ENCODE data around the gene PREX1.
A peak's percentile ranks its signal among the peaks of the same experiment; 100 is the strongest.
"Not testable (repeated sequence)": the region's sequence is repeated elsewhere in the genome, so short reads cannot be mapped to it uniquely, and the experiment has no call there.

The PREX1 gene

DNA sequence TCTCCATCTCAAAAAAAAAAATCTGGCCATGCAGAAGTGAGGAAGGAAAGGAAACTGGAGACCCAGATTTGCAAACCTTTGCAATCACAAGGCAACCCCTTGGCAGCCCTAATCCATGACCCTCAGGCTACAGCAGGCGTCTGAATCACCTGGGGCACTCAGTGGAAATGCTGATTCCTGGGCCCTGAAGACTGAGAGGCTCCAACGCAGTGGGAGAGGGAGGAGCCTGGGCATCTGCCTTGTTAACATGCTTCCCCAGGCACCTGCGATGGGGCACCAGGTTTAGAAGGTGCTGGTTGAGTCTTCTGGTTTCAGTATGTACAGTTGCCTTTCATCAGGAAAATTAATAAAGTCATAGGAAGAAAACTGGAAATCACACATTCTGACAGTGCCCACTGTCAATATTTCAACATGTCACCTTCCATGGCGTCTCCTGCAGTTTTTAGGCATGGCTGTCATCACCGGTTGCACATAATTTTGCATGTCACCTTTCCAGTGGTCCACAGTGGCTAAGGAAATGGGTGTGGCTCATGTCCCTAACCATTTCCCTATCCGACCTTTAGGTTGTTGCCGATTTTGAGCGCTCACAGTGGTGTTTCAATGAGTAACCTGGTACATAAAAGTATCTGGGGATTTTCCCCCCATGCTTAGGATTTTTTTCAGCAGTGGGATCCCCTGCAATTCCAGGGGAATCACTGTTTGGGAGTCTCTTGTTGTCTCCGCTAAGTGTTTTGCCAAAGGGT, 56.9 kb downstream of the PREX1 start:
- DNase-seq, result no peak

DNA sequence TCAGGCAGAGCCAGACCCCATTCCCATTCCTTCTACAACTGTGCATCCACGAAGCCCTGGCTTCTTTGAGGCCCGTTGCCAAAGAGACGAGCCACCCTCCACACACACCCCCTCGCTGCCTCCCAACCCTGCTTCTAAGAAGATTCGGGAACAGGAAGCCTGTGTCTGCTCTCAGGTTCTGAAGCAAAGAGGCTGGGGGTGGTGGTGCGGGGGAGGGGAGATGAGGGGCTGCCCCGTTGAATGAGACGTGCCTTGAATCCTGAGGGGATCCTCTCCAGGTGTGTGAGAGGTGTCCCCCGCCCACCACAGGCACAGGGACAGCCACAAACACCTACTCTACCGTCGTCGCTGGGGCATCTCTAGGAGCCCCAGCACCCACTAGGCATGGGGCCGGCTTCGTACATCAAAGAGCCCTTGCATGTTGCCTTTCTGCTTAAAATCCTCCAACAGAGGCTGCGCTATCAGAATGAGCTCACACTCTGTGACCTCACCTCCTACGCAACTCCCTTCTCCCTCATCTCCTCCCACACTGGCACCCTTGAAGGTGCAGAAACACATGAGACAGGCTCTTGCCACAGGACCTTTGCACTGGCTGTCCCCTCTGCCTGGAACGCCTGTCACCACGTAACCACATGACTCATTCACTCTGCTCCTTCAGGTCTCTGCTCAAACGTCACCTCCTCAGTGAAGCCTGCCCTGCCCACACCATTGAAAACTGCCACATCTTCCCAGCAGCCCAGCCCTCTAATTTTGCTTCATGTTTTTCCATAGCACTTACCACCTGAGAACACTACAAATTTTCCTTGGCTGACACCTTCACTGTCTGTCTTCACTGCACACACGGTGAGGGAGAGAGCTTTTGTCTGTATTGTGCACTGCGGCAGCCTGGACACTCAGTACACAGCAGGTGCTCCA, 58.5 kb downstream of the PREX1 start:
- no peak for DNase-seq

DNA sequence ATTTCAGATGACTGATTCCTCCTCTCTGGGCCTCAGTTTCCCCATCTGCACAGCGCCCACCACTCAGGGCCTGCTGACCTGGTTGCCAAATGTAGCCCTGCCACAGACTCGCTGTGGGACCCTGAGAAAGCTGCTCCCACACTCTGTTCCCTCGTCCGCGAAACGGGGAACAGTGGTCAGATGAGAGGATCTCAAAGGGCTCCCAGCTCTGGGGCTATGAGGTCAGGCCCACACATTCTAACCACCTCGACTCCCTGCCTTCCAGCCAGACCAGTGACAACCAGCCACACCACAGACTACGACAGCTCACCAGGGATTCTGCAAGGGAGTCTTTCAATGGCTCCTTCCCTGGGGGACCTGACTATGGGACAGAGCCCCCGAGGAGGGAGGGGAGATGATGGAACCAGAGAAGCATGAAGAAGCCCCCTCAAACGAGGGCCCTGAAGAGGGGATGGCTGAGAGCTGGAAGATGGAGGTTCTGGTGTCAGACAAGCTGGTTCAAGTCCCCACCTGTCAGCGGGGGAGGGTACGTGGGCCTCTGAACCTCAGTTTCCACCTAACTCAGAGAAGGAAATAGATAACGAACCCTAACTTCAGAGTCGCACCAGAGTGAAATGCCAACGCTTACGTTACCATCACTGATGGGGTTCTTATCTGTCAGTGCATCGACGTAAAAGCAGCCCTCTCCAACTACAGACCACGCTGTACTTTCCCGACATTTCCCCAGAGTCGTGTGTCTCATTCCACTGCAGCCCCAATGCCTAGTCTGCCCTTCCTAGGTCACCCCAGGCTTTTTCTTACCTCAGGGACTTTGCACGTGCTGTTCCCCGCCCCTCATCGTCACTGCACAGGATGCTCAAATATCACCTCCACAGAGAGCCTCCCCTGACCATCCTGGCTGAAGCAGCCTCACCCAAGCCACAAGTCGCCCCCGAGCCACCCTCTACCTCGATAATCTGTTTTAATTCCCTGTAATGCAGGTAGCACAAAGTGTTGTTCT, 60.5 kb downstream of the PREX1 start:
- no peak for DNase-seq

DNA sequence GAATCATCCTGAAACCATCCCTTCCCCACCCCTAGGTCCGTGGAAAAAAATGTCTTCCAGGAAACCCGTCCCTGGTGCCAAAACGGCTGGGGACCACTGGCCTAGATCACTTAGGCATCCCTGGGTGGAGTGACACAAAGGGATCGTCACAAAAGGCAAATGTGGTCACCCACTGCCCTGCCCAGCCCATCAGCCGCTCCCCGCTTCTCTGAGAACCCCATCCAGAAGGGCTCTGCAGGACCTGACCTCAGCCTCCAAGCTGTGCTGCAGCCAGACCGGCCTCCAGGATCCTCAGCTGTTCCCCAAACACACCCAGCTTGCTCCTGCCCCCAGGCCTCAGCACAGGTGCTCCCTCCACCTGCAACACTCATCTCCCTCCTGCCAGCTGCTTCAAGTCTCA, 61.6 kb downstream of the PREX1 start:
- no peak for DNase-seq

DNA sequence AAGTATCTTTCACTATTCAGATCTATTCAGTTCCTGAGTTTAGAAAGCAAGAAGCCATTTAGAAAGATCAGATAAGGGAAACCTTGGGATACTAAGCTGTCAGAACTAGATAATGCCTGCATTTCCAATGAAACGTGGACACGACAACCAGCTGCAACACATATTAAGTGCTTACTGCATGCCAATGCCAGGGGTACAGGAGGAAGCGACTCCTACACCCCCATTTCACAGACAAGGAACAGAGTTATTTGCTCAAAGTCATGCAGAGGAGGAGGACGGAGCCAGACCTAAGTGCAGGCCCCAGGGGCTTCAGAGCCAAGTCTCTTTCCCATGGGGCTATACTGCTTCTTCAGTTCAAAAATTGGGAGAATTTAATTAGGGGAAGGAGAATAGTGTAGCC, 62.4 kb downstream of the PREX1 start:
- DNase-seq, result no peak

DNA sequence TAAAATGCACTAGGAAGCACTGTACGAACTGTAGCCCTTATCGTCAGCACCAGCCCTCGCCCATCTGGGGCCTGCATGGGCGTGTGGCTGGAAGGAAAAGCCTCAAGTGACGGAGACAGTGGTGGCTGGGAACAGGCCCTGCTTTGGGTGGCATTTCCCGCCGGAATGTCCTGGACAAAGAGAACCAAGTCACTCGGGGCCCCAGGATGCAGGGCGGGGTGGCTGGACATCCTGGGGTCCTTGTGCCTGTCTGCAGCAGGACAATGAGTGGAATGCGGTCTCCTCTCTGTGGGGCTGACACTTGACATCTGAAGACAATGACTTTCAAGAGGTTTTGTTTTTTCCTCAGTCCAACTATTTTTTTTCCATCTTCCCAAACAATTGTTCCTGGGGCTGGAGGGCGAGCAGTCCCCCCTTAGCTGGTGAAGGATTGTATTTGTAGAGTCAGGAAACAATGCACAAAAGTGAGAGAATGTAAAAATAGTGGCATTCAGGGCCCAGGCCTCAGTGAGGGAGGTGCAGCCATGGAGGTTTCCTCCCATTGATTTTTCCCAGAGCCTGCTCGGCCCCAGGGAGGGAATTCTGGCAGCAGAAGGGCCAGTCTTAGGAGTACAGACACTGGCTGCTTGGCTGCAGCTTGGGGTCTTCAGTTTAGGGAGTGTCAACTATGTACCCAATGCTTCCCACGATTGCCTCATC, 64.4 kb downstream of the PREX1 start:
- no peak for DNase-seq

DNA sequence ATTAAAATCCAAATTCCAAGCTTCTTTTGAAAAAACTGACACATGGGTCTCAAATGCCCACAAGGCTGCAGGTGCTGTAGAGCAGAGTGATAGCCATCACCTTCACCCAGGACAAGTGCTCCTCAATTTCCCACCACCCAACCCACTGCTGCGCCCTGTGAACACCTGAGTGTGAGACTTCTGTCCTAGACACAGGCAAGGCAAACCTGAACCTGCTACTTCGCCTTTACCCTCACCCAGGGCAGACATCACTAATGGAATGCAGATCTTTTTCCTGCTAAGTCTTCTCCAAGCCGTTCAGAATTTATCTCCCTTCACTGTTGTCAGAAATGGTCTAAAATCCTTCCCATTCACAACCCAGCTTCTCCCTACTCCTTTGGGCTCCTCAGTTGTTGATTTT, 65.9 kb downstream of the PREX1 start:
- DNase-seq, result no peak

DNA sequence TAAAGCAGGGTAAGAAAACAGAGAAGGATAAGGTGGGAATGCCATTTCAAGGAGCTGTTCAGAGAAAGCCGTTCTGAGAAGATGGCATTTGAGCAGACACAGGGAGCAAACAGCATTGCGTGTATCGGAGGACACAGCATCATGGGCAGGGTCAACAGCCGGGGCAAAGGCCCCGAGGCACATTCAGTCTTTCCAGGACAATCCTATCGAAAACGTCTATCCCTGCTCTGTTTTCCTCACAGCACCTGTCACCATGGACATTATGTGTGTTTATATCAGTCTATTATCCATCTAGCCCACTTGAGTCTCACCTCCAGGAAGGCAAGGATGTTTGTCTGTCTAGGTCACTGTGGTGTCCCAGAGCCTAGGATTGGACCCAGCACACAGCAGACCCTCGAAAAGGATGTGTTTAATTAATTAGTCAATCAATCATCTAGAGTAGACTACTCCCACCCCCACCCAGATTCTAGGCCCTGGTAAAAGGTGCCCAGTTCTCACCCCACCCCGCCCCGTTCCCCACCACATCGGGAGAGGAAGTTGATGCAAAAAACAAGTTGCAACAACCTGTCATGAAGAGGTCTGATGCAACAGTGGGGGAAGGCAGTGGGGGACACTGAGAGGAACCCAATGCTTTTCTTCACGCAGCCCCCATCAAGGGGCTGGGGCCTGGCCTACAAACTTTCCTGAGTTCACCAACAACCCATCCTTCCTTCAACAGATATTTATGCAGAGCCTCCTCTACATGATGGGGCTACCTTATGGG, 66.6 kb downstream of the PREX1 start:
- no peak for DNase-seq

DNA sequence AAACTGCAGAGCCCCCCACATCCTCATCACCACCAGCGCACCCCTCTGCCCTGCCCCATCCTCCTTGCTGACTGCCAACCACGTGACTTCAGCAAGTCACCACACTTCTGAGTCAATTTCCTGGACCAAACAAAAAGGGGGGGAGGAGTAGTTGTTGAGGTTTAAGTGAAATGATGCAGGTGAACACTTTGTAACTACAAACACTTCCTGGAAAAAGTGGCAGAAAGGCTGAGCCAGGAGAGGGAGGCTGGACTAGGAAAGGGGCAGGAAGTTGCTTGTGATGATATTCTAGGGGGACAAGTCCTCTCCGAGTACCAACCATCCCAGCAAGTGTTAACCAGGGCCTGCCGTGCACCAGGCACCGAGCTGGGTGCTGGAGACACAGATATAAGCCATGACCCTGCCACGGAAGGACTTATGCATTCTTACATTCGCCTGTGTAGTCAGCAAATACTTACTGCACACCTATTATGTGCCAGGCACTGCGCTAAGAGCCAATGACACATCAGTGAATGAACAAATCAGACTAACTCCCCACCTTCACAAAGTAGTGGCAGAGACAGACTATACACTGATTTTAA, 67.3 kb downstream of the PREX1 start:
- DNase-seq, result no peak

DNA sequence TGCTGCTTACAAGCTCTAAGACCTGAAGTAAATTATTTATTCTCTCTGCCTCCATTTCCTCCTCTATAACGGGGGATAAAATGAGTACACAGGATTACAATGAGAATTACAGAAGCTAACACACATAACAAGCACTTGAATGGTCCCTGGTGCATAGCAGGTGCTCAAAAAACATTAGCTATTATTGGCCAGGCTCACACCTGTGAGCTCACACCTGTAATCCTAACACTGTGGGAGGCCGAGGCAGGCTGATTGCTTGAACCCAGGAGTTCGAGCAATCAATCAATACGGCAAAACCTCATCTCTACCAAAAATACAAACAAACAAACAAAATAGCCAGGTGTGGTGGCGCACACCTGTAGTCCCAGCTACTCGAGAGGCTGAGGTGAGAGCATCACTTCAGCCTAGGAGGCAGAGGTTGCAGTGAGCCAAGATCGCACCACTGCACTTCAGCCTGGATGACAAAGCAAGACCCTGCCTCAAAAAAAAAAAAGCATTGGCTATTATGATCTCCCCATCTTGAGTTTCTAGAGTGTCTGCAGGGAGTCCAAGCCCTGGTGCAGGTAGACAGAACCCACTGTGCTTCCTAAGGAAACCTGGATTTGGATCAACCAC, 68.1 kb downstream of the PREX1 start:
- DNase-seq, result no peak

DNA sequence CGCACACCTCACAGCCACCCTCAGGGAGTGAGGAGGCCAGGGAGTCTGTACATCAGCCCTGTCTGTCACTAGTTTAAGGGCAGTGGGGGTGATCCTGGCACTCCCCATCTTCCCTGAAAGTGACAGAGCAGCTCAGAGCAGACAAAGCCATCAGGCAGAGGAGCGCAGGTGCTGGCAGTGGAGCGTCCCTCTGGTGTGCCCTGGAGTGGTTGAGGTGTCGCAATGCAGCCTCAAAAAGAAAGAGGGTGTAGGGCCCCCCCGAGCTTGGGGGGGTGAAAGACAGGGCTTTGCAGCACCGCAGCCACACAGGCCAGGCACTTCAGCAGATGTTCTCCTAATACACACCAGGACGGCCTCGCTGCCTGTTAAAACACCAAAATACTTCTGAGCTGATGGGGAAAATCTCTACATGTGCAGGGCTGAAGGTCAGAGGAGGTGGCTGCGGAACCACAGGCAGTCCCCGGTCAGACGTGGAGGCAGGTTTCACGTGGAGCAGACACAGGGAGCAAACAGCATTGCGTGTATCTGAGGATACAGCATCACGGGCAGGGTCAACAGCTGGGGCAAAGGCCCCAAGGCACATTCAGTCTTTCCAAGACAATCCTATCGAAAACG, 69.5 kb downstream of the PREX1 start:
- no peak for DNase-seq

DNA sequence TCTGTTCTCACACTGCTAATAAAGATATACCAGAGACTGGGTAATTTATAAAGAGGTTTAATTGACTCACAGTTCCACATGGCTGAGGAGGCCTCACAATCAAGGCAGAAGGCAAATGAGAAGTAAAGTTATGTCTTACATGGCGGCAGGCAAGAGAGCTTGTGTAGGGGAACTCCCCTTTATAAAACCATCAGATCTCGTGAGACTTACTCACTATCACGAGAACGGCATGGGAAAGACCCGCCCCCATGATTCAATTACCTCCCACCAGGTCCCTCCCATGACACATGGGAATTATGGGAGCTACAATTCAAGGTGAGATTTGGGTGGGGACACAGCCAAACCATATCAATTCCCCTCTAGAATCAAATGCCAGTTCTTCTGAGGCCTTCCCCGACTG, 71.0 kb downstream of the PREX1 start:
- DNase-seq, result not testable (repeated sequence)

DNA sequence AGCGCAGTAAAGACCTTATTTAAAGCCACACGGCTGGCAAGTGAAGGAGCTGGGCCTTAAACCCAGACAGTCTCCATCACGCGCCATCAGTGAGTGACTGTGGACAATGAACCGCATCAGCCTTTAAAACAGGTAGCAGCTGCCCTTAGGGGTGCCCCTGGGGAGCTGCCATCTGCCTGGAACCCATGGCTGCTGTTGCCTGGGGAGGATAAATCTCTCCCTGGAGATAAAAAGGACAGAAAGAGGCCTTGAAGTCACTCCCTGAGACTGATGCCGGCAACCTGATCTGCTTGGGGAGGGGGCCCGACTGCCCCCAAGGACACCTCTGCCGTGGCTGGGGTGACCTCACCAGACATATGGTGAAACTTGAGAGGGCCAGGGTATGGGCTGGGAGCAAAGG, 73.5 kb downstream of the PREX1 start:
- no peak for DNase-seq

DNA sequence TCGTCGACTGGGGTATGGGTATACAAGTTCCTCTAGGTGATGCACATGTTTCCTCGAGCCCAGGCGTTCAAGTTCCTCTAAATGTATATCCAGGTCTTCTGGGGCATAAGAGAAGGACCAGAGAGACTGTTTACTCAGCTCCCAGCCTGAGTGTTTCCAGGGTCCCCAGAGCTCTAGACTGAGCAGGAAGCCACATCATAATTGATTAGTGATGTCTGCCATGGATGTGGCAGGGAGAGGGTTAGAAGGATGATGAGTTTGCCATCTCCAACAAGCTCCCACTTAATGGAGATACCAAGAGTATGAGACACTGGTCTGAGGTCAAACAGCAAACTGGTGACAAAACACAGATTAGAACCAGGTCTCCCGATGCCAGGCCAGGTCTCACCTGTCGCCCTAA, 74.8 kb downstream of the PREX1 start:
- no peak for DNase-seq

DNA sequence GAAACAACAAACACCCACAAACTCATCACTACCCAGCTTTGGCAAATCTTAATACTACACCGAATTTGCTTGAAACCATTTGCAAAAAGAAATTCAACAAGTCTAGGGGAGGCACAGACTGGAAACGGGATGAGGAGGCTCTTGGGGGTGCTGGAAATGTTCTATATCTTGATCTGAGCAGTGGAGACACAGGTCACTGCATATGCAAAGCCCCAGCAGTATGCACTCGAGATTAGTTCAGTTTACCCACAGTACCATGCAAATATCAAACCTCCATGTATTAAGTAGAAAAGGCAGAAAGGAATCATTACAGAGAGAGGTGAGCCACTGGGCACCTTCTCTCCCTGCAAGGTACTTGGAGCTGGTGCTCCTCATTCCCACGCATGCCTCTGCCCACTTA, 75.9 kb downstream of the PREX1 start:
- no peak for DNase-seq

DNA sequence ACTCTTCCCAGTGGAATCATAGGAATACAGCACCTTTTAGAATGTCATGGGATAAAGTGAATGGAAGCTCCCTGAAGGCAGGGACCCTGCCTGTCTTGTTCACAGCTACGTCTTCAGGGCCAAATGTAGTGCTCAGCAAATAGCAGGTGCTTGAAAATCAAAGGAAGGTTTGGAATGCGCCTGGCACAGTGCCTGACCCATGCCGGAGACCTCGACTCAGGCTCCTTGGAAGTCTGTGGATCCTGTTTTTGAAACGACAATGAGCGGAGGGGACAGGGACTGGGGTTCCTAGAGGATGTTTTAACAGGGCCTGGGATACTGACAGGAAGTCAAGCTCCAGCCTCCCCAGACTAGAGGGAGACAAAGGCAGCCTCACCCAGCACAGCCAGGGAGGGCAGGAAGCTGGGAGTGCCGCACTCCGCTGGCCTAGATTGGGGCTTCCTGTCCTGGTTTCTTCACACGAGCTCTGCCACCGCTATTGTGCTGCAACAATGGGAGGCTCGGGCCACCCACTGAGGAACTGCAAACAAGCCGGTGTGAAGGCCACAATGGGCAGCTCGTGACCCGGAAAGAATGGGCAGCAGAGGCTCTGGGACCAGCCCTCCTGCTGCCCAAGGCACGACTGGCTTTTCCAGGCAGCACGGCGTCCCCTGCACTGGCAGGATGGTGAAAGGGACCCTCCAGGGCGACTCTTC, 76.7 kb downstream of the PREX1 start:
- peak; percentile 5 for DNase-seq

DNA sequence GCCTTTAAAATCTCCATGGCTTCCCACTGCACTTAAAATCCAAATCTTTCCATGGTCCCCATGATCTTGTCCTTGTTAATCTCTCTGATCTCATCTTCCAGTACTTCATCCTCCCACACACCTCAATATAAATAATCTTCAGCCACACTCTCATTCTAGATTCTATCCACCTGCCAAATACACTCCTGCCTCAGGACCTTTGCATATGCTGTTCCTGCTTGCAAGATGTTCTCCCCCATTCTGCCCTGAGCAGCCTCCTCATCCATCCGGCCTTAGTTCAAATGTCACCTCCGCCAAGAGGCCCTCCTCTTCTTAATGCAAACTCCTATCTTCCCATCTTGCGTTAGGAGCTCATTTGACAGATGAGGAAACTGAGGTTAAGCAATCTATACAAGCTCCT, 77.4 kb downstream of the PREX1 start:
- no peak for DNase-seq

DNA sequence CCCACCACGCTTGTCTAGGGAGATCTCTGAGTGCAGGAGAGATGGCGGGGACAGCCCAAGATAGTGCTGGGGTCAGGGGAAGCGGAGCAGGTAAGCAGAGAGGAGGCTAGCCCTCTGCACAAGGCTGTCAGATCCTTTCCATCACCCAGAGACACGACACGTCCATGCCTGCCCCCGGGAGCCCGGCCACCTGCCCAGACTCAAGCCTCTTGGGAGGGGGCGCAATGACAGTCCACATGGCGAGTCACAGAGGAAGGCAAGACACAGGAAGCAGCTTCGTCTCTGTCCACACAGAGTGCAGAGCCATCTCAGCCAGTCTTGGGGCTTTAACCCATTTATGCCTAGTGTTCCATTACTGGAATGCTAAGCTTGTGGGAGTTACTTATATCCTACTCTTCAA, 78.4 kb downstream of the PREX1 start:
- DNase-seq, result no peak

DNA sequence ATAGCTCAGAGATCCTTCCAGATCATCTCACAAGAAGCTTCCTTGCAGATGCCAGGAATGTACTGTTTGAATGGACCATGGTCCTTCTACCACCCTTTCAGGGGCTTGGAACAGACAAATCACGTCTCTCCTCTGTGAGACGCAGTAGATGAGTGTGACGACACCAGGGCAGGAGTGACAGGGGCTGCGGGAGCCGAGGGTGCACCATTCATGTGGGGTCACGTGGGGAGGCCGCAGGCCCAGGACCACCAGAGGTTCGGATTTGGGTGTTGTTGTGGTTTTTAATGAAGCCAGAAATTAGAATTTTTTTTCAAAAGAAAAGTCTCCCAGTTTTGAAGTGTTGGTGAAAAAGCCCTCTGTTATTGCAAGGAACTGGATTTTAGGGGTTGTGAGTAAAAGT, 79.2 kb downstream of the PREX1 start:
- DNase-seq, result no peak
